CD4-positive, alpha-beta T cell (primary cell): ENCODE results near the gene SYT5. TPM values are rescaled to one million over a fixed set of nuclear protein-coding genes. Genes with fewer than 3 reads are reported as not detected.

ENCODE experiments used
- ATAC-seq: fragments of 200-7000 bp; cut with Tn5 transposase; one replicate; pipeline ENCODE4 v1.10.0; 2022; ENCODE audit warnings: mild to moderate bottlenecking; ENCODE audit not compliant: poor library complexity
- CTCF ChIA-PET: fragments of 350-600 bp; sonication (Branson Sonifier 250); formaldehyde crosslinking; loops from one replicate; lab custom pipeline; 2021; ENCODE audit warnings: antibody characterized with exemption, inconsistent platforms; lab: Charles Lee
- POLR2A ChIA-PET: fragments of 350-600 bp; sonication (Branson Sonifier 250); formaldehyde crosslinking; loops from one replicate; lab custom pipeline; 2021; ENCODE audit warnings: antibody characterized with exemption, inconsistent platforms; lab: Charles Lee
- DNase-seq, 14 experiments: peaks; one replicate each; pipeline ENCODE4 v3.0.0-alpha.2; 2013 to 2020; ENCODE audit warnings: mixed read lengths in 2 of 14
- H3K27ac ChIP-seq, 2 donors: one replicate each; pipeline versions ENCODE4 v1.5.1 to v1.7.0; 2013; ENCODE audit warnings: low read length in 2 of 2, low read depth in 1 of 2, mild to moderate bottlenecking in 1 of 2
- H3K27me3 ChIP-seq, 2 experiments: 1 replicate in 1 of 2; 2 replicates in 1 of 2; pipeline versions ENCODE4 v1.6.1 to v1.7.0; 2013; ENCODE audit warnings: low read length in 2 of 2, control low read depth in 1 of 2, mild to moderate bottlenecking in 1 of 2, moderate library complexity in 1 of 2; ENCODE audit not compliant: insufficient read depth in 2 of 2, control insufficient read depth in 1 of 2
- H3K36me3 ChIP-seq: one replicate; pipeline ENCODE4 v1.6.1; 2013; ENCODE audit warnings: low read length, control low read depth; ENCODE audit not compliant: insufficient read depth
- H3K4me1 ChIP-seq: one replicate; pipeline ENCODE4 v1.6.1; 2013; ENCODE audit warnings: low read length, control low read depth; ENCODE audit not compliant: insufficient read depth
- H3K4me3 ChIP-seq: one replicate; pipeline ENCODE4 v1.5.1; 2013; ENCODE audit warnings: mild to moderate bottlenecking, low read length, moderate library complexity
- H3K9me3 ChIP-seq, 2 experiments: 1 replicate in 1 of 2; 2 replicates in 1 of 2; pipeline versions ENCODE4 v1.6.1 to v1.7.0; 2013; ENCODE audit warnings: low read length in 2 of 2, mild to moderate bottlenecking in 2 of 2, control low read depth in 1 of 2, moderate library complexity in 1 of 2; ENCODE audit not compliant: control insufficient read depth in 1 of 2, insufficient read depth in 1 of 2
- H3K27ac Mint-ChIP-seq: one replicate; pipeline ENCODE4 v1.8.0; 2020; ENCODE audit warnings: mixed read lengths
- H3K27me3 Mint-ChIP-seq: one replicate; pipeline ENCODE4 v1.8.0; 2021; ENCODE audit warnings: mixed read lengths
- H3K36me3 Mint-ChIP-seq: one replicate; pipeline ENCODE4 v1.8.0; 2021; ENCODE audit warnings: low read depth, mixed read lengths
- H3K4me1 Mint-ChIP-seq: one replicate; pipeline ENCODE4 v1.8.0; 2021; ENCODE audit warnings: low read depth, mixed read lengths
- H3K4me3 Mint-ChIP-seq: one replicate; pipeline ENCODE4 v1.8.0; 2020; ENCODE audit warnings: mild to moderate bottlenecking, mixed read lengths
- H3K9me3 Mint-ChIP-seq: one replicate; pipeline ENCODE4 v1.8.0; 2020; ENCODE audit warnings: mixed read lengths
- CTCF ChIP-seq: fragments of 200-600 bp; IDR thresholded peaks from one replicate; pipeline ENCODE4 v1.8.0; 2022; ENCODE audit warnings: antibody characterized with exemption, mild to moderate bottlenecking
- intact Hi-C, 2 experiments: fragments of 100-400 bp; cut with DNase I in 1 of 2; cut with micrococcal nuclease in 1 of 2; formaldehyde crosslinking; loops; one replicate each; pipeline versions ENCODE4 v1.15.1 to v1.9.0; 2023 to 2025; cut with DNase I, micrococcal nuclease
- total RNA-seq, 174 experiments: library from RNA in 2 of 174; stranded (reverse) in 2 of 174; gene quantifications; one replicate each; pipeline ENCODE4 v1.2.3 and lab custom pipeline; 2021 to 2026

Gene SYT5
- total RNA-seq, 2 experiments from 2014 or later, result 0.41 to 0.56 TPM

- ChIA-PET CTCF (no interaction called here), POLR2A (no interaction called here)
- Mint-ChIP-seq H3K27ac (no peak overlapping the region), H3K36me3 (no peaks in the 10 kb centered on the region), H3K4me1 (peaks cover 43% of the 10 kb centered on the region), H3K4me3 (no peak overlapping the region), H3K9me3 (no peaks in the 10 kb centered on the region), H3K27me3 (peaks cover 93% of the 10 kb centered on the region)
- Histone ChIP-seq H3K4me1 (peaks cover 42% of the 10 kb centered on the region), H3K4me3 (no peak overlapping the region), H3K9me3 (peaks cover 0 to 54% of the 10 kb centered on the region in 2 experiments), H3K27ac (no peak overlapping the region), H3K36me3 (no peaks in the 10 kb centered on the region), H3K27me3 (peaks cover 75 to 78% of the 10 kb centered on the region in 2 experiments)
- TF ChIP-seq CTCF, result no peak
- intact Hi-C loops, result loop anchor here (5.0 to 10.0 kb wide), 3 partner anchors 80 to 127 kb away; partner anchors contain the start of gene PPP6R1 (in 2 of the 2)
- ATAC-seq (no peak), DNase-seq (no peak)
Measured at GRCh38 chr19:55175117-55175867, 4.8 kb downstream of the SYT5 start.

GRCh38 chr19:55174425-55175116 lies 5.5 kb downstream of the SYT5 start:
- Mint-ChIP-seq H3K9me3 (no peaks in the 10 kb centered on the region), H3K4me3 (peak overlapping the region; percentile 43), H3K27me3 (peaks cover 92% of the 10 kb centered on the region), H3K4me1 (peaks cover 39% of the 10 kb centered on the region), H3K36me3 (no peaks in the 10 kb centered on the region), H3K27ac (no peak overlapping the region)
- intact Hi-C loops, result loop anchor here (5.0 to 10.0 kb wide), 3 partner anchors 80 to 128 kb away; partner anchors contain the start of gene PPP6R1 (in 2 of the 2)
- Histone ChIP-seq H3K36me3 (no peaks in the 10 kb centered on the region), H3K4me3 (no peak overlapping the region), H3K27ac (no peak overlapping the region), H3K27me3 (peaks cover 77 to 82% of the 10 kb centered on the region in 2 experiments), H3K9me3 (peaks cover 0 to 51% of the 10 kb centered on the region in 2 experiments), H3K4me1 (peaks cover 35% of the 10 kb centered on the region)
- ChIA-PET POLR2A (no interaction called here), CTCF (no interaction called here)
- TF ChIP-seq CTCF, result no peak
- DNase-seq (no peak), ATAC-seq (no peak)

GRCh38 chr19:55173714-55174409 lies 6.2 kb downstream of the SYT5 start:
- H3K9me3 Mint-ChIP-seq, result no peaks in the 10 kb centered on the region
- no peaks in the 10 kb centered on the region for H3K36me3 Mint-ChIP-seq
- DNase-seq, result peak in 5 of 14 experiments; percentile 4 to 56 (median 34)
- Histone ChIP-seq H3K27me3 (peaks cover 77 to 83% of the 10 kb centered on the region in 2 experiments), H3K9me3 (peaks cover 0 to 45% of the 10 kb centered on the region in 2 experiments), H3K27ac (no peak overlapping the region), H3K36me3 (no peaks in the 10 kb centered on the region), H3K4me3 (peak overlapping the region; percentile 40), H3K4me1 (peaks cover 28% of the 10 kb centered on the region)
- H3K4me3 Mint-ChIP-seq, result peak overlapping the region; percentile 48
- TF ChIP-seq CTCF, result no peak
- peak; percentile 61 for ATAC-seq
- intact Hi-C loops, result loop anchor here in 1 of 2 experiments (10.0 kb wide), 1 partner anchor 81 kb away; the partner anchor contains the start of gene PPP6R1
- peaks cover 92% of the 10 kb centered on the region for H3K27me3 Mint-ChIP-seq
- POLR2A ChIA-PET, result interaction anchor here (0.7 kb wide), 1 partner anchor 14 kb away, joined by 3 read pairs; no protein-coding TSS in a partner anchor
- peaks cover 33% of the 10 kb centered on the region for H3K4me1 Mint-ChIP-seq
- CTCF ChIA-PET, result no interaction called here
- H3K27ac Mint-ChIP-seq, result no peak overlapping the region
